ENCODE data around the gene MRPL41.
"Not testable (repeated sequence)": the region's sequence is repeated elsewhere in the genome, so short reads cannot be mapped to it uniquely, and the experiment has no call there.

The MRPL41 gene

DNA sequence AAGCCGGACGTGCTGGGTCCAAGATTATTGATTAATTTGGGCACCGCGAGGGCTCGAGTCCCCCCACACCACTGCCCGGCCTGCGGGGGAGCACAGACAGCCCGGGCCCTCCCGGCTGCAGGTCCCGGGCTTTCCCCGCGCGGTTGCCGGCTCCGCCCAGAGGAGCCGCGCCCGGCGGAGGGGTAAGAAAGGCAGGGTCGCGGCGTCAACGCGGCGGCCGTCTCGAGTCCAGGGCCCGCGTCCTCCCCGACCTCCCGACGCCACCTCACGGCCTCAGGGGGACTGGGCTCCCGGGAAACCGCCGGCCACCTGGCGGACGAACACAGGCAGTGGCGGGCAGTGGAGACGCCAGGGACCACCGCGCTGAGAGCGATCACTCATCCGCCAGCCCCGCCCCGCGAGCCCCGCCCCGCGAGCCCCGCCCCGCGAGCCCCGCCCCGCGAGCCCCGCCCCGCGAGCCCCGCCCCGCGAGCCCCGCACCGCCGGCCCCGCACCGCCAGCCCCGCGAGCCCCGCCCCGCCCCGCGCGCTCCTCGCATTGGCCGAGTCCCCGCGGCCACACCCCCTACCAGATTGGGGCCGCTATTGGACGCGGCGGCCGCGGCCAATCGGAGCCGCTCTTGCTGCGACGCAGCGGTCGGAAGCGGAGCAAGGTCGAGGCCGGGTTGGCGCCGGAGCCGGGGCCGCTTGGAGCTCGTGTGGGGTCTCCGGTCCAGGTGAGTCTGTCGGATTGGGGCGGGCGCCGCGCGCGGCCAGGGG is at the start of gene MRPL41:
Gene MRPL41 (plus strand): TSS at position 616 of the 758 bp plus-strand sequence. CDS start 203 bp downstream, outside the sequence.
- DNase-seq, result peak; percentile 80

DNA sequence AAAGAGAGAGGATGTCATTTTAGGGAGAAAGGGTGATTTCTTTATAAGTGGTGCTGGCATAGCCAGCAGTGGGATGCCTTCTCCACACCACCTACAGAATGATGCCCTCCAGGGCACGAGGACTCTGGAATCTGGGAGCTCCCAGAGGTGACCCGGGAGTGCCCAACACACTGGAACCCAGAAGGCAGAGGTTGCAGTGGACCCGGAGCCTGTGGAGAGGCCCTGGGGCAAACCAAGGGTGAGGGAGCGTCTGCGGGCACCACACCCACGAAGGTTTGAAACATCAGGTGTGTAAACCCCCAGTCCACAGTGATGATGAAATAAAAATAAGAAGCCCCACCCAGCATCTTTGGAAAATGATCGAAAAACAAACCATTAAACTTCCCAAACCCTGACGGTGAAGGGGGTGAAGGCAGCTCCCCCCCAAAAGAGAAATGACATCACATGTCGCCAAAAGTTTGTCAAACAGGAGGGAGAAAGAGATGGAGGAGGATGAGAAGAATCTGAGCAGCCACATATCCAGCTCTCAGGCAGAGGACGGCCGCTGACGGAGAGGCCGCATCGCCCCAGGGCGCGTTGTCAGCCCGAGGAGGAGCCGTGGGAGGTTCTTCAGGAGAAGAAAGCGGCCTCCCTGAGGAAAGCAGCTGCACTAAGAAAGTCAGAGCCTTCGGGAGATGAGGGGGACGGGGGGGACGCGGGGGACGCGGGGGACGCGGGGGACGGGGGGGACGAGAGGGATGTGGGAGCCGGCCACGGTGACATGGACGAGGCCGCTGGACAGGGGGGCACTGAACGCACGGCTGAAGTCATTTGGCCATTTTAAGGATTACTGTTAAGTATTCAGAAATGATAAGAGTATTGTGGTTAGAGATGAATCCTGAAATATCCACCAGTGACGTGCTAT is 49.4 kb upstream of the MRPL41 start:
- DNase-seq, result no peak

DNA sequence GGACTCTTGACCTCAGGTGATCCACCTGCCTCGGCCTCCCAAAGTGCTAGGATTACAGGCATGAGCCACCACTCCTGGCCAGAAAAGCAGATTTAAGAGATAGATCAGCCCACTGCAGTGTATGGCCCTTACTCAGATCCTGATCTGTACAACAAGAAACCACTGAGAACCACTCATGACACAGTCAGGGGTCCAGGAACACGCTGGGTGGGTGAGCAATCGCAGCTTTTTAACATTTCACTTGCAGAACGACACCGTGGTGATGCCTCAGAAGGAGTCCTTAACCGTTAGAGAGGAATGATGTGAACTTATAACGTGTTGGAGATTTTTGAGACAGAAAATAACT is 47.3 kb upstream of the MRPL41 start:
- DNase-seq, result no peak

DNA sequence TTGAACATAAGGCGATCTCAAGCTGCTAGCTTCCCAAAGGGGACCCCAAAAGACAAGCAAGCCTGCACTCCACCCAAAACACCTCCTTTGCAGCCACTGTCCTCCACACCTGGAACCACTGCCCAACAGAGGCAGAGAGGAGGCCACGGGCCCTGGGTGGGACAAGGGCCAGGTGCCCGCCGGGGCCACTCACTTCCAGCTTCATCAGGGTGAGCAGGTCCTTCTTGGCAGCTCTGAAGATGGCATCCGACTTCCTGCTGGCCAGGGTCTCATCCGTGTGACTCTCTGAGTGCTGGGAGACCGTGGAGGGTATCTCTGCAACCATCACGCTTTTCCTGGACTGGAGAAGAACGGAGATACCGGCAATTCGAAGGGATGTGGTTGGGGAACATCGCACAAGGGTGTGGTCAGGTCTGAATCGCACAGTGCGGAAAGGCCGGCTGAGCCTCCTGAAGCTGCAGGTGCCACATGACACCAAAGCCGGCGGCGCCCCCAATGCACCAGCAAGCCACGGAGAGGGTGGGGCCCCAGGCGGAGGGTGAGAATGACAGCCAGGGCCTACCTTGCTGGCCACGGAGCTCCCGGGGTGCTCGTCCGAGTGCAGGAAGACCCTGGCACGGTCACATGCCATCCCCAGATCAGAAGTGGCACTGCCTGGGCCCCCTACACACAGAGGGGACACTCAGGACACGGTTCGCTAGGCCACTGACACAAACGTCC is 46.1 kb upstream of the MRPL41 start:
- no peak for DNase-seq

DNA sequence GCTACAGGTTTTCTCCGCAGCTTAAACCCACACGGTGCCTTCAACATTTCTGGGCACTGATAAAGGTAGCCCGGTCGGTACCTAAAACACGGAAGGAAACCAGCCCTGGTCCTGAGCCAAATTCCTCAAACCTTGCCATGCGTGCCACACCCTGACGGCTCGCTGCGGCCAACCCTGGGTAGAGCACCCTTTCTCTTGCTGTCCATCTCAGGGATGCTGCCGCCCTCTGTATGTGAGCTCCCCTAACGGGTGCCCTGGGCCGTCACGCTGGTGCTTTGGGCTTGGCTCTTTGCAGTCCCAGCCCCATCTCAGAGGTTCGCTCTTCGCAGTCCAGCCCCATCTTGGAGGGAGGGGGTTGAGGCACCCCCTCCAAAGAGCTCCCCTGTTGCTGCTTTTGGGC is 45.4 kb upstream of the MRPL41 start:
- no peak for DNase-seq

DNA sequence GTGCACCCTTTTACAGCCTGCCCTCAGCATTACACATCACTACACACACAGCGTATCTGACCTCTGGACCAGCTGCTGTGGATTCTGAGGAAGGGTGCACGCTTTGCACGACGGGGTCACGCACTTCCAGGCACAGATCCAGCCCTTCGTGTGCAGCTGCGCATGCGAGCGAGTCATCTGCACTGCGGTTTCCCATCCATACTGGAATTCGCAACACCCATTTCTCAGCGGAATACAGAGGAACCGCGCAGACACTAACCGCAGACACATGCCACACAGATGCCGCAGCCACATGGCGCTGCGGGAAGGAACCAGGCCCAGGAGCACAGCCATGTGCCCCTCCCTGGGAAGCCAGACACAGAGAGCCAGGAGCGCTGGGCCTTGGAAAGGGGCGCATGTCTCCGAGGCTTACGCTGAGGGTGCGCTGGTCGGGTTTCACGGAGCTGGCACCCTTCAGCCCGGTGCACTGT is 44.9 kb upstream of the MRPL41 start:
- DNase-seq, result no peak

DNA sequence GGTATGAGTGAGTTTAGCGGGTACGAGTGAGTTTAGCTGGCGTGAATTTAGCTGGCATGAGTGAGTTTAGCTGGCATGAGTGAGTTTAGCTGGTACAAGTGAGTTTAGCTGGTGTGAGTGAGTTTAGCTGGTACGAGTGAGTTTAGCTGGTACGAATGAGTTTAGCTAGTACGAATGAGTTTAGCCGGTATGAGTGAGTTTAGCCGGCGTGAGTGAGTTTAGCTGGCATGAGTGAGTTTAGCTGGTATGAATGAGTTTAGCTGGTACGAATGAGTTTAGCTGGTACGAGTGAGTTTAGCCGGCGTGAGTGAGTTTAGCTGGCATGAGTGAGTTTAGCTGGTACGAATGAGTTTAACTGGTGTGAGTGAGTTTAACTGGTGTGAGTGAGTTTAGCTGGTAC is 42.5 kb upstream of the MRPL41 start:
- DNase-seq, result no peak

DNA sequence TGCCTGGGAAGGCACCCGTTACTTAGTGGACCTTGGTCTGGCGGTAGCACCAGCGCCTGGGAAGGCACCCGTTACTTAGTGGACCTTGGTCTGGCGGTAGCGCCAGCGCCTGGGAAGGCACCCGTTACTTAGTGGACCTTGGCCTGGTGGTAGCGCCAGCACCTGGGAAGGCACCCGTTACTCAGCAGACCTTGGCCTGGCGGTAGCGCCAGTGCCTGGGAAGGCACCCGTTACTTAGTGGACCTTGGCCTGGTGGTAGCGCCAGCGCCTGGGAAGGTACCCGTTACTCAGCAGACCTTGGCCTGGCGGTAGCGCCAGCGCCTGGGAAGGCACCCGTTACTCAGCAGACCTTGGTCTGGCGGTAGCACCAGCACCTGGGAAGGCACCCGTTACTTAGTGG is 40.6 kb upstream of the MRPL41 start:
- DNase-seq, result not testable (repeated sequence)

DNA sequence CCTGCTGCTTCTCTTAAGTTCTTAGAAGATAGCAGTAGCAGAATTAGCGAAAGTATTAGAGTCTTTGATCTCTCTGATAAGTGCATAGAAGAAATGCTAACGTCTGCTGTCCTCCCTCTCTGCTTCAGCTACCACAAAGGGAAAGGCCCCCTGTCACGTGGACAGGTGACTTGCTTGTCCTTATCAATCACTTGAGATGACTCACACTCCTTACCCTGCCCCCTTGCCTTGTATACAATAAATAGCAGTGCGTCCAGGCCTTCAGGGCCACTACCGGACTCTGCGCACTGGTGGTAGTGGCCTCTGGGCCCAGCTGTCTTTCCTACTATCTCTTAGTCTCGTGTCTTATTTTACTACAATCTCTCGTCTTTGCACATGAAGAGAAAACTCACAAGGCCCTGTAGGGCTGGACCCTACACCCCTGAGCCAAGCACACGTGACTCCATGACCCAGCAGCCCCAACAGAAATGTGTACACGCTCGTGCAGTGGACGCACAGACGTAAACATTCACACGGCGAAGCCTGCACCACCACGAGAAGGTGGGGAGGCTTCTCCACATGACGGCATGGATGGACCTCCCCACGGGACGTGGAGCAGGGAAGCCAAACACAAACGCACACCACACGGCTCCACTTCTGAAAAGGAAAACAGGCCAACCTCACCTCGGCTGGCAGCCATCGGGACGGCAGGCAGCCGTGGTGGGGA is 39.8 kb upstream of the MRPL41 start:
- no peak for DNase-seq

DNA sequence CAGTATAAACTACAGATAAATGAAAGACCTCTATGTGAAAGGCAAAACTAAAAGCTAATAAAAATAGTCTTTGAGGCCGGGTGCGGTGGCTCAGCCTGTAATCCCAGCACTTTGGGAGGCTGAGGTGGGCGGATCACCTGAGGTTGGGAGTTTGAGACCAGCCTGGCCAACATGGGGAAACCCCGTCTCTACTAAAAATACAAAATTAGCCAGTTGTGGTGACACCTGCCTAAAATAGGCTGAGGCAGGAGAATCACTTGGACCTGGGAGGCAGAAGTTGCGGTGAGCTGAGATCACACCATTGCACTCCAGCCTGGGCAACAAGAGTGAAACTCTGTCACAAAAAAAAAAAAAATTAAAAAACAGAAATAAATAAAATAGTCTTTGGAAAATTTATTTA is 38.5 kb upstream of the MRPL41 start:
- not testable (repeated sequence) for DNase-seq

DNA sequence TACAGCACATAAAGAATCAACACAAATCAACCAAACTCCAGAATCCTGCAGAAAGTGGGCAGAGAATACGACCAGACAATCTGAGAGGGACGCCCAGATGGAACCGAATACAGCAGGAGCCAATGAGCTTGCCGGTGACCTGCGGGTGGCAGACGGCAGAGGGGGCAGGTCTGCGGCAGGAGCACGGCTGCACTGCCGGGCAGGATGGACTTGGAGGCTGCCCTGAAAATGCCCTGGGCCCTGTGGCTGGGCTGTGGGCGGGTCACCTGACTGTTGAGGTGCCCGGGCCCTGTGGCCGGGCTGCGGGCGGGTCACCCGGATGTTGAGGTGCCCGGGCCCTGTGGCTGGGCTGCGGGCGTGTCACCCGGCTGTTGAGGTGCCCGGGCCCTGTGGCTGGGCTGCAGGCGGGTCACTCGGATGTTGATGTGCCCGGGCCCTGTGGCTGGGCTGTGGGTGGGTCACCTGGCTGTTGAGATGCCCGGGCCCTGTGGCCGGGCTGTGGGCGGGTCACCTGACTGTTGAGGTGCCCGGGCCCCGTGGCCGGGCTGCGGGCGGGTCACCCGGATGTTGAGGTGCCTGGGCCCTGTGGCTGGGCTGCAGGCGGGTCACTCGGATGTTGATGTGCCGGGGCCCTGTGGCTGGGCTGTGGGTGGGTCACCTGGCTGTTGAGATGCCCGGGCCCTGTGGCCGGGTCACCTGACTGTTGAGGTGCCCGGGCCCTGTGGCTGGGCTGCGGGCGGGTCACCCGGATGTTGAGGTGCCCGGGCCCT is 37.7 kb upstream of the MRPL41 start:
- DNase-seq, result not testable (repeated sequence)

DNA sequence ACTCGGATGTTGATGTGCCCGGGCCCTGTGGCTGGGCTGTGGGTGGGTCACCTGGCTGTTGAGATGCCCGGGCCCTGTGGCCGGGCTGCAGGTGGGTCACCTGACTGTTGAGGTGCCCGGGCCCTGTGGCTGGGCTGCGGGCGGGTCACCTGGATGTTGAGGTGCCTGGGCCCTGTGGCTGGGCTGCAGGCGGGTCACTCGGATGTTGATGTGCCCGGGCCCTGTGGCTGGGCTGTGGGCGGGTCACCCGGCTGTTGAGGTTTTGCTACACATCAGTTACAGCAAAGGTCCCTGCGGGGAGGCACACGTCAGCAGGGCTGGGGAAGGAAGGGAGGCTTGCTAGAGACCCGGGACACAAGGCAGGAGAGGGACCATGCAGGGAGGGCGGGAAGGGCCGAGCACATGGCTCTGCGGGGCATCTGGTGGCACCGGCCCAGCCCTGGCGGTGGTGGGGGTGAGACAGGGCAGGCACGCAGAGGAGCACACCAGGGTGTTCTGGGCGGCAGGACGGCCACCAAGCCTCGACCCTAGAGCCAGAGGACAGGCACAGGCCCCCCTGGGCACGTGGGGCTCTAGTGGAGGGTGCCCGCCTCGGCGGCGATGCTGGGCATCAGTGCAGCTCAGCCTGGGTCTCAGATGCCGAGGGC is 36.9 kb upstream of the MRPL41 start:
- DNase-seq, result no peak

DNA sequence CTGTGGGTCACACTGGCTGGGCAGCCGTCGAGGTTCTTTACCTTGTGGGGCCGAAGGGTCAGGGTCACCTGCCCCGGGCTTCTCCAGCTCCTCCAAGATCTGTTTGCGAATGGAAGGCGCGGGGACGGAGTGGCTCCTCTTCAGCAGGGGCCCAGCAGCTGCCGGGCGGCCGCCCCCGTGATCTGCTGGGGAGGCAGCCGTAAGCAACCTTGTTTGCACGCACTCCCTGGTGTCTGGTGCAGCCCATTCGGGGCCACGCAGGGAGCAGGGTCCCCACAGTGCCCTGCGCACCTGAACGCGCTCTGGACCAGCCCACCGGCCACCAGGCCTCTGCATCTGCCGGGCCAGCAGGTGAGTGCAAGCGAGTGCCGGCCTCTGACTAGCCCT is 36.3 kb upstream of the MRPL41 start:
- DNase-seq, result no peak

DNA sequence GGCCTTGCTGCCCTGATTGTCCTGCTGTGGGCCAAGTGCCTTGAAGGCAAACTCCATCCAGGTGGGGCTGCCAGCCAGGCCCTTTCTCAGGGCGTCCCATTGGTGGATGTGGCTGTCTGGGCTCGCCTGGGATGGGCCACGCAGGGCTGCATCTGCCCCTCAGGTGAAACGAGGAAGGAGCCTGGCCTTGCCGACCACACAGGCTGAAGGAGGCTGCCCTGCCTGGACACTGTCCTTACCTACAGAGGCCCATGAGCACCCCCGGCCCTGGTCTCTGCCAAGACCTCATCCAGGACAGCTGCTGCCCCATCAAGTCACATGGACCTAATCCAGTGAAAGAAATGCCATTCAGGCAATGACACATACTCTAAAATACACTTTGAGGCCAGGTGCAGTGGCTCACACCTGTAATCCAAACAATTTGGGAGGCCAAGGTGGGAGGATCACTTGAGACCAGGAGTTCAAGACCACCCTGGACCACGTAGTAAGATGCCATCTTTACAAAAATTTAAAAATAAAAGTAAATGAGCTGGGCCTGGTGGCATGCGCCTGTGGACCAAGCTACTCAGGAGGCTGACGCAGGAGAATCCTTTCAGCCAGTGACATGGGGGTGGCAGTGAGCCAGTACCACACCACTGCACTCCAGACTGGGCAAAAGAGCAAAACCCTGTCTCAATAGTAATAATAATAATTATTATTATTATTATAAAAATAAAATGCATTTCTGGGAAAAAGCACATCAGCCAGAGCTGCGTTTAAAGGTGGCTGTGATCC is 35.3 kb upstream of the MRPL41 start:
- no peak for DNase-seq

DNA sequence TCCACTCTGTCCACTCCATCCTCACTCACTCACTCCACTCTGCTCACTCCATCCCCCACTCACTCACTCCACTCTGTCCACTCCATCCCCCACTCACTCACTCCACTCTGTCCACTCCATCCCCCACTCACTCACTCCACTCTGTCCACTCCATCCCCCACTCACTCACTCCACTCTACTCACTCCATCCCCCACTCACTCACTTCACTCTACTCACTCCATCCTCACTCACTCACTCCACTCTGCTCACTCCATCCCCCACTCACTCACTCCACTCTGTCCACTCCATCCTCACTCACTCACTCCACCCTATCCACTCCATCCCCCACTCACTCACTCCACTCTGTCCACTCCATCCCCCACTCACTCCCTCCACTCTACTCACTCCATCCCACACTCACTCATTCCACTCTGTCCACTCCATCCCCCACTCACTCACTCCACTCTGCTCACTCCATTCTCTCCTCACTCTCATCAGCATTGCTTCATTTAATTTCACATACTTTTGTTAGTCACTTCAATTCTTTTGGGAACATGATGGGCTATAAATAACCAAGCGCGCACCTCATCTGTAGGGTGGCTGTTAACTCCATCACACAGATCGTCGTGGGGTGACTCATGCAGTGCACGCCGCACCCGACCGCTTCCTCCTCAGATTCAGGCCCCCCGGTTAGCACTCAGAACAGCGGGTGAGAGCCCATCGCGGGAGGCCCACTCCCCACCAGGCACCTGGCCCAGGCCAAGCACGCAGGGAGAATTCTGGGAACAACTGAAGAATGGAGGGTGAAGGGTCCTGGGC is 32.8 kb upstream of the MRPL41 start:
- not testable (repeated sequence) for DNase-seq

DNA sequence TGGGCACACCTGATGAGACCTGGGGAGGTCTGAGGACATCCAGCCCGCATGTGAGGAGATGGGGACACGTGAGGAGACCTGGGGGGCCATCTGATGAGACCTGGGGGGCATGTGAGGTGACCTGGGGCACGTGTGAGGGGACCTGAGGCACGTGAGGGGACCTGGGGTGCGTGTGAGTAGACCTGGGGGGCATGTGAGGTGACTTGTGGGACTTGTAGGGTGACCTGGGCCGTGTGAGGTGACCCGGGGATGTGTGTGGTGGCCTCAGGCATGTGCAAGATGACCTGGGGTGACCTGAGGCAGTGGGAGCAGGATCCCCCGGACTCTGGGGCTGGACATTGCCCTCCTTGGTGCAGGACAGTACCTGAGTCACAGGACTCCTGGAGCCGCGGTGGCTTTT is 32.1 kb upstream of the MRPL41 start:
- no peak for DNase-seq

DNA sequence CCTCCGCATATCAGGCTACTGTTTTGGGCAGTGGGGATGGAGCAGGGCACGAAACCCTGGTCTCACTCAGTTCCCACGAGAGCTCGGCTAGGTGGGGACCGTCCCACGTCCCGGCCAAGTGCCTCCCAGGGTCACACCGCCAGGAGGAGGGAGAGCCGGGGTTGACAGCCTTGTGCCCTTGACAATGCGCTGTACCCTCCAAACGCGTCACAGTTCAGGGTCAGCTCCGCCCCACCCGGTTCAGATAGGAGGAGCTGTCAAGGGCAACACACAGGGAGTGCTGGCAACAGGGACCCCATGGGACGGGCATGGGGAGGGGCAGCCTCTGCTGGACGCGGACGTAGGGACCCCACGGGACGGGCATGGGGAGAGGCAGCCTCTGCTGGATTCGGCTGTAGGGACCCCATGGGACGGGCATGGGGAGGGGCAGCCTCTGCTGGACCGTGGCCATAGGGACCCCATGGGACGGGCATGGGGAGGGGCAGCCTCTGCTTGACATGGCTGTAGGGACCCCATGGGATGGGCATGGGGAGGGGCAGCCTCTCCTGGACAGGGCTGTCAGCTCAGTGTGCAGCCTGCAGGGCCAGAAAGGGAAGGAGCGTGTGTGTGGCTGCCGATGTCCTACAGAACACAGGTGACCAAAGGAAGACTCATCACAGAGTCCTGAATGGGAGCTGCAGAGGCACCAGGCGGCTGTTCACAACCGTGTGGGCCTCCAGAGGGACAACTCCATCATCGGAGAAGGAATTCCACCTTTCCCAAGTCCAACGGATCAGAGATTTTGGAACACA is 30.9 kb upstream of the MRPL41 start:
- no peak for DNase-seq

DNA sequence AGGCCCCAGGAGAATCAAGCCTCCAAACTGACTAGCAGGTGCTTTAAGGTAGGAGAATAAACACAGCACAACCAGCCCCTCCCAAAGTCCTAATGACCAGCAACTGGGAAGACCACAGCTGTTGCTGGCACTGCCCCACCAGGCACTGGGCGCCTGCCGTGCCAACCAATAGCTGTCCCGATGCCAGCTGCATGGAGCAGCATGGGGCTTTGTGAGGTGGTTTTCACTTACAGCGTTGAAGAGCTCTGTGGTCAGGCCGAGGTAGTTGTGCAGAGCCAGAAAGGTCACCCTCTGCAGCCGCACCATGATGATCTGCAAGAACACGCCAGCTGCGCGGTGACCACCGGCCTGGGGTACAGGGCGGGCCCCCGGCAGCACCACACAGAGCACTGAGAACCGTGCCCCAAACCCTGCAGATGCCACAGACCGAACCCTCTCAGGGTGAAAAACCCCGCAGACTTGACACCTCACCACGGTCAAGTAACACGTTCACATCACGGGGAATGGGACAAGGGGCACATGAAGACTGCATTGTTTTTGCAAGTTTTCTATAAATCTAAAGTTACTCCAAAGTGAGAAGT is 30.2 kb upstream of the MRPL41 start:
- DNase-seq, result no peak

Data from activated CD4-positive, alpha-beta T cell treated with anti-CD3 and anti-CD28 coated beads for 1 hour (primary cell).